Rectal smooth muscle tissue (tissue), 1 donor: ENCODE data around the gene NFAT5.
"Not testable (repeated sequence)": the region's sequence is repeated elsewhere in the genome, so short reads cannot be mapped to it uniquely, and the experiment has no call there.

Experiments
- H3K27ac ChIP-seq: one replicate; pipeline ENCODE4 v1.7.0; 2013; ENCODE audit warnings: low read depth, low read length, inconsistent platforms
- H3K27me3 ChIP-seq: one replicate; pipeline ENCODE4 v1.7.0; 2013; ENCODE audit warnings: low read length; ENCODE audit not compliant: control insufficient read depth, insufficient read depth
- H3K36me3 ChIP-seq: one replicate; pipeline ENCODE4 v1.7.0; 2013; ENCODE audit warnings: low read length; ENCODE audit not compliant: control insufficient read depth, insufficient read depth
- H3K4me1 ChIP-seq: one replicate; pipeline ENCODE4 v1.7.0; 2013; ENCODE audit warnings: low read length; ENCODE audit not compliant: control insufficient read depth, insufficient read depth
- H3K4me3 ChIP-seq: one replicate; pipeline ENCODE4 v1.7.0; 2013; ENCODE audit warnings: low read length
- H3K9ac ChIP-seq: one replicate; pipeline ENCODE4 v1.7.0; 2013; ENCODE audit warnings: low read length

Gene NFAT5

DNA sequence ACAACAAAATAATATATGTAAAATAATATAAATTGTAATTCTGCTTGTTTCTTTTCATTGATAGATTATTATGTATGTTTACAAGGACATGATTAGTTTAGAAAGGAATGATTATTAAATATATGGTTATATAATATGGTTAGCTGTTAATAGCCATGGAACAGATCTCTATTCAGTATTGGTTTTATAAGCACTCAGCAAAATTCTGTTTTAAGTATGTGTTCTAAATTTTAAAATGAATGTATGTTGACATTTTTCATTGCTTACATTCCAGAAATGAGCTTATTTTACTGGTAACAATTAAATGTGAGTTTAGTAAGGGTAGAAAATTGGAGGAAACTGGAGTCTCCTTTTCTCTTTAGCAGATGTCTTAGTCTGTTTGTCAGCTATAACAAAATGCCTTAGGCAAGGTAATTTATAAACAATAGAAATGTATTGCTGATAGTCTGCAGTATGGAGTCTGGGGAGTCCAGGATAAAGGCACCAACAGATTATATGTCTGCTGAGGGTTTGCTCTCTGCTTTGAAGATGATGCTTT is 45.4 kb downstream of the NFAT5 start:
- Histone ChIP-seq H3K4me1 (peaks cover 9% of the 10 kb centered on the region), H3K9ac (no peak overlapping the region), H3K27me3 (no peaks in the 10 kb centered on the region), H3K27ac (no peak overlapping the region), H3K36me3 (no peaks in the 10 kb centered on the region), H3K4me3 (no peak overlapping the region)

DNA sequence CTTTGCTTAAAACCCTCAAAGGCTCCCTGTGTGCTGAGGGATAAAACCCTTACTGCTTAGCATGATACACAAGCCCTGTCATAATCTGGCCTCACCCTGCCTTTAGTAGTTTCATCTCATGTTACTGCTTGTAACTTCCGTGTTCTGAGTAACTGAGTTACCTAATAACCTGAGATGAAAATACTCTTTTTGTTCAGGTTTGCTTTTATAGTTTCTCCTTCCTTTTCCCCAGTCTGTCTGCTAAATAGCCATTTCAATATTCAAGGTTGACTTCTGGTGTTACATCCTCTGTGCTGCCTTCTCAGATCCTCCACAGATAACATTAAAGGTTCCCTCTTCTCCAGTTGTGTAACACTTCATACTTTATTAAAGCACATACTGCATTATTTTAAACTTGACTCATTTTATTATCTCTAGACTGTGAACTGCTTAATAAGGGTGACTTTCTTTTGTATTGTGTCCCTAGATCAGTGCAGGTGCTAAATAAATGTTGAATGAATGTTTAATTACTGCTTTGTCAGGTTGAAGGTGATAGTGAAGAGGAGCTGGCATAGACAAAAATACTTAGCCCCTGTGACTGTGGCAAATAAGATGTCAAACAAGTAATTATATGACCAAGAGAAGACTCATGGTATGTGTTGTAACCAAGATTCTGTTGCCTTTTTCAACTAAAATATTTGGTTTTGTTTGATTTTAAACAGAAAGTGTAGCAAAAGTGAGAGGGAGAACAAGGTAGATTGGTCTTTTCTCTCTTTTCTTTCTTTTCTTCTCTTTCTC is 47.8 kb downstream of the NFAT5 start:
- Histone ChIP-seq H3K4me1 (peaks cover 13% of the 10 kb centered on the region), H3K9ac (no peak overlapping the region)

DNA sequence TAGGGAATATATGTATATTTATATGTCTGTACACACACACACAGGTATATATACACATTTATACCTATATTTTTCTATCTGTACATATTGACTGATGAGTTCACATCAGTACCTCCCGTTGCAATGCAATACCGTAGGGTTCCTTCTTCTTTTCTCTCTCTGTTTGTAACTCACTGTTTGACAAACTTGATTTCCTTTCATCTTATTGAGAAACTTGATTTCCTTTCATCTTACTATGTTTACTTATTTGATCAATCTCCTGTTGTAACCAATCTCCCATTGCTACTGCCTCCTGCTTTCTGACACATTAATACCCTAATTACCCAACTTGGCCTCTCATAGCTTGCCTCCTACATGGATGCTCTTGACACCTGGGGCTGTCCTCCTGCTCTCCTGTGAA is 49.8 kb downstream of the NFAT5 start:
- Histone ChIP-seq H3K4me1 (peaks cover 15% of the 10 kb centered on the region), H3K27ac (no peak overlapping the region), H3K9ac (no peak overlapping the region)

More for the DNA sequence above, 47.8 kb downstream of the NFAT5 start:
- Histone ChIP-seq H3K4me3 (no peak overlapping the region), H3K36me3 (no peaks in the 10 kb centered on the region), H3K27me3 (no peaks in the 10 kb centered on the region), H3K27ac (no peak overlapping the region)

DNA sequence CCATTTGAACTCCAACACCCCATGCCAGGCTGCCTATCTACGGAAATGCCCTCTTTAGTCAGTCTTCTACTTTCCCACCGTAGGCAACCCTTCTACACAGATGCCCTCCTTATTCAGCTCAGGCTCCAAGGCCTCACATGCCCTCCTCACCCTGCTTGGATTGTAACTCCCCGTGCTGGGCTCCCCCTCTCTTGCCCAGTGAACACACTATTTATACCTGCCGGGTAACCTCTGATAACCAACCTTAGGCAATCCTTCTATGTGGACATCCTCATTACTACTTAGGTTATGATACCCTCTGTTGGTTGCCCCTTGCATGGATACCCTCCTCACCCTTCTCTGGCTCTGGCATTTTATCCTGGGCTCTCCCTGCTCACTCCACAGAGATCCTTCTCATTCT is 50.3 kb downstream of the NFAT5 start:
- Histone ChIP-seq H3K27me3 (no peaks in the 10 kb centered on the region), H3K4me3 (no peak overlapping the region), H3K27ac (no peak overlapping the region), H3K4me1 (peaks cover 11% of the 10 kb centered on the region), H3K36me3 (no peaks in the 10 kb centered on the region), H3K9ac (no peak overlapping the region)

More for the DNA sequence above, 49.8 kb downstream of the NFAT5 start:
- Histone ChIP-seq H3K4me3 (no peak overlapping the region), H3K36me3 (no peaks in the 10 kb centered on the region), H3K27me3 (no peaks in the 10 kb centered on the region)

DNA sequence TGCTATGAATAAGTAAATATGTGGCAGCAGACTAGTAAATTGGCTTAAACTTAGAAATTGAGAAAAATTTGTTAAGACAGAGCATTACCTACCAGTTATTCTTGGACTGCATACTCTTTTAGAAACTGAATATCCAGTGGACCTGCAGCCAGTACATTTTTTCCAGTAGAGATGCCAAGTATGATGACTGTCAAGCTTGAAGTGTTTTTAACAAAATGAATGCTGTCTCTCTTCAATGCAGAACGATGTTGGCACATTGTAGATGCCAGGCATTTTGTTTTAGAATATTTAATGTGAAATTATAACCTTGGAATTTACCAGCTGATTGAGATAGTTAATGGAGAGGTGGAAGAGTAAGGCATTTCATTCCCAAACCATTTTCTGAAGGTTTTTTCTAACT is 52.5 kb downstream of the NFAT5 start:
- Histone ChIP-seq H3K4me3 (no peak overlapping the region), H3K4me1 (peaks cover 8% of the 10 kb centered on the region), H3K36me3 (no peaks in the 10 kb centered on the region), H3K27ac (no peak overlapping the region), H3K27me3 (no peaks in the 10 kb centered on the region), H3K9ac (no peak overlapping the region)

DNA sequence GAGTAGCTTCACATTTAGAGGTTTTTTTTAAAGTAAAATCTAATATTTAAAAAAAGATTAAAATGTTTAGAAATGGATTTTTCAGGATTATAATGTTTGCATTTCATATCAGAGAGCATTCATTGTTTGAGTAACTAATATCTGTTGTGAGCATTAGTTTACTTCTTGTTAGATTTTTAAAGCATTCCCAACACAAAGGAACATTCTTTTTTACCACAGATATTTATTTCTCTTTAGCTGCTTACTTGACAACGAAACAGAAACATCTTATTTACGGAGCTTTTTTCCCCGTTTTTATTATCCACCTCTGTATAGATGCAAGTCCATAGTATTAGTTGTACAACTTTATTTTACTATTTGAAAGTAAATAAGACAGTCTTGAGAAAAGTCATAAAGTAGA is 53.0 kb downstream of the NFAT5 start:
- H3K27ac ChIP-seq, result no peak overlapping the region
- no peak overlapping the region for H3K4me3 ChIP-seq
- H3K36me3 ChIP-seq, result no peaks in the 10 kb centered on the region
- no peaks in the 10 kb centered on the region for H3K27me3 ChIP-seq
- peaks cover 8% of the 10 kb centered on the region for H3K4me1 ChIP-seq
- no peak overlapping the region for H3K9ac ChIP-seq

DNA sequence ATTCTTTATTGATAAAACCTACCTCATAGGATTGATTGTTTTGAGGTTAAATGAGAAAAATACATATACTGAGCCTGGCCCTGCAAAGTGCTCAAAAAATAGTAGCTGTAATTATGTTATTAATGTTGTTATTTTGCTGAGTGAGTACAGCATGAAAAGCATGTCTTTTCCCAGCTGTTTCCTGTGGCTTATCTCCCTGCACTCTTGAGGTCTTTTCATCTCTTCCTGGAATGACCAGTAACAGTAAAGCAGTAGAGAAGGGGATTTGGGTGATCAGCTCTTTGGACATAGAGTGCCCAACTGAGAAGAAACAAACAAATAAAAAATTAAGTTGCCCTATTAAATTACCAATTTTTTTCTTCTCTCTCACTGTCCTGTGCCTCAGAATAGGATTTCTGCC is 53.7 kb downstream of the NFAT5 start:
- no peak overlapping the region for H3K27ac ChIP-seq

DNA sequence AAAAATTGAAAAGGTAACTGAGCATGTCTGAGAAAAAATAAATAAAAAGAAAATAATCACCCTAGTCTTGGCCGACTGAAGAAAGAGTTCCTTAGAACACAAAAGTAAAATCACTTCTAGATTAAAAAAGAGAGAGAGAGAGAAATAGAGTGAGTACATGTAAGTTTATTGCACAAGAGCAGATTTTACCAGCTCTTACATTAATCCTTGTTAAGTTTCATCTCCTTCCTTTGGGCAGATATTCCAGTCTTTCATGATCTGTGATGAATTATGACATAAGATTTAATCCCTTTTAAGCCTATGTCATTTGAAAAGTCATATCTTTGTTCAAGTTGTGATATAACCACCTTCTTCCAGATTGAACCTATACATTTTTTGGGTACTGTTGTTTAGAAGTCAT is 54.8 kb downstream of the NFAT5 start:
- Histone ChIP-seq H3K36me3 (no peaks in the 10 kb centered on the region), H3K4me3 (no peak overlapping the region), H3K4me1 (peaks cover 8% of the 10 kb centered on the region), H3K27ac (no peak overlapping the region), H3K9ac (no peak overlapping the region), H3K27me3 (no peaks in the 10 kb centered on the region)

More for the DNA sequence above, 53.7 kb downstream of the NFAT5 start:
- Histone ChIP-seq H3K4me1 (peaks cover 8% of the 10 kb centered on the region), H3K27me3 (no peaks in the 10 kb centered on the region), H3K9ac (no peak overlapping the region), H3K4me3 (no peak overlapping the region), H3K36me3 (no peaks in the 10 kb centered on the region)

DNA sequence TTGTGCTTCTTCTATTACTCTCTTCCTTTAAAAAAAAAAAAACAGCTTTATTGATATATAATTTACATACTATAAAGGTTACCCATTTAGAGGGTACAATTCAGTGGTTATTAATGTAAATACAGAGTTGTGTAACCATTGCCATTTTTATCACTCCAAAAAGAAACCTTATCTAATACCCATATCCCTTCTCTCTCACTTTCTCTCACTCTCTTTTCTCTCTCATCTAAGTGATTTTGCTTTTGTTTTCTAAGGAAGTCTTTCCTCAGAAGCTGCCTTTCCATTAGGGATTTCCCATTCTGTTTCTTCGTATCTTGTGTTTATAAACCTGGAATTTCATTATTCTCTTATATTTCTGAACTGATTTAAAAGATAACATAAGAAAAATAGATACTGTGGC is 55.5 kb downstream of the NFAT5 start:
- Histone ChIP-seq H3K27ac (no peak overlapping the region), H3K9ac (no peak overlapping the region), H3K4me1 (peaks cover 8% of the 10 kb centered on the region), H3K4me3 (no peak overlapping the region), H3K36me3 (no peaks in the 10 kb centered on the region), H3K27me3 (no peaks in the 10 kb centered on the region)

DNA sequence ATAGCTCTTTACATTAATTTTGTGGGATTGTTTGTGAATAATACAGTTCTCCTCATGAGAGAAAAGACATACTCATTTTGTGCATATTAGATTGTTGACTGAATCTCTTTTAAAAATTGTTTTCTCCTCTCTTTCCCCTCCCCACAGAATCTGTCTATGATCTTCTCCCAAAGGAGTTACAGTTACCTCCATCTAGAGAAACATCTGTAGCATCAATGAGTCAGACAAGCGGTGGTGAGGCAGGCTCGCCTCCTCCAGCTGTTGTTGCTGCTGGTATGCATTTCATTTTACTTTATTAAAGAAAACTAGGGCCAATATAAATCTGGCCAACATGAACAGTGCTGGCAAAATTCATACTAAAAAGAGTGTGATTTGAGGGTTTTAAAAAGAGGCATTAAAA is 60.5 kb downstream of the NFAT5 start:
- Histone ChIP-seq H3K4me3 (no peak overlapping the region), H3K27me3 (no peaks in the 10 kb centered on the region), H3K9ac (no peak overlapping the region), H3K27ac (no peak overlapping the region), H3K4me1 (no peaks in the 10 kb centered on the region), H3K36me3 (no peaks in the 10 kb centered on the region)

DNA sequence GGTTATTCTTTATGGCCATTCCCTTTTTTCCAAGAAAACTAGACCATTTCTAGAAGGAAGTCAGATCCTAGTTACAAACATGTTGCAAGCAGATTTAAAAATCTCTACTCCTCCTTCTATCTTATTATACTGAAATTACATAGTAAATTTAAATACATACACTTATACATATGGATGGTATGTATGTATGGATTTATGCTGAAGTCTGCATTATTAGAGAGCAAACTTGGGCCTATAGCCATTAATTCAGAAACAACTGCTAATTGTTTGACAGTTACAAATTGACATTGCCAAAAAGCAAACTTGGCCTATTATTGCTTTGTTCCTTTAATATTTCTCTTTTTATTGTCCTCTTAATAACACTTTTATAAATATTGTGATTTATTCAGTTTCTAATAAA is 67.1 kb downstream of the NFAT5 start:
- no peak overlapping the region for H3K27ac ChIP-seq
- H3K4me1 ChIP-seq, result no peaks in the 10 kb centered on the region
- H3K4me3 ChIP-seq, result no peak overlapping the region
- H3K27me3 ChIP-seq, result no peaks in the 10 kb centered on the region
- no peaks in the 10 kb centered on the region for H3K36me3 ChIP-seq
- no peak overlapping the region for H3K9ac ChIP-seq

DNA sequence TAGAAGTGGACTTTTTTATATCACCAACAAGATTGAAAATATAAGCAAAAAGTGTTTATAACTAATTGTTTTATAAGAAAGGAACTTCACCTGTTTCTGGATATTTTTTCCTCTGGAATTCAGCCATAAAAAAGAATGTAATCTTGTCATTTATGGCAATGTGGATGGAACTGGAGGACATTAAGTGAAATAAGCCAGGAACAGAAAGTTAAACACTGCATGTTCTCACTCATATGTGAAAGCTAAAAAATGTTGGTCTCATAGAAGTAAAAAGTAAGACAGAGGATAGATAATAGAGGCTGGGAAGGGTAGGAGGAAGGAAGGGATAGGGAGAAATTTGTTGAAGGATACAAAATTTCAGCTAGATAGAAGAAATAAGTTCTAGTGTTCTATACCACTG is 67.6 kb downstream of the NFAT5 start:
- Histone ChIP-seq H3K4me3 (no peak overlapping the region), H3K4me1 (no peaks in the 10 kb centered on the region), H3K36me3 (no peaks in the 10 kb centered on the region), H3K27ac (no peak overlapping the region), H3K9ac (no peak overlapping the region), H3K27me3 (no peaks in the 10 kb centered on the region)

DNA sequence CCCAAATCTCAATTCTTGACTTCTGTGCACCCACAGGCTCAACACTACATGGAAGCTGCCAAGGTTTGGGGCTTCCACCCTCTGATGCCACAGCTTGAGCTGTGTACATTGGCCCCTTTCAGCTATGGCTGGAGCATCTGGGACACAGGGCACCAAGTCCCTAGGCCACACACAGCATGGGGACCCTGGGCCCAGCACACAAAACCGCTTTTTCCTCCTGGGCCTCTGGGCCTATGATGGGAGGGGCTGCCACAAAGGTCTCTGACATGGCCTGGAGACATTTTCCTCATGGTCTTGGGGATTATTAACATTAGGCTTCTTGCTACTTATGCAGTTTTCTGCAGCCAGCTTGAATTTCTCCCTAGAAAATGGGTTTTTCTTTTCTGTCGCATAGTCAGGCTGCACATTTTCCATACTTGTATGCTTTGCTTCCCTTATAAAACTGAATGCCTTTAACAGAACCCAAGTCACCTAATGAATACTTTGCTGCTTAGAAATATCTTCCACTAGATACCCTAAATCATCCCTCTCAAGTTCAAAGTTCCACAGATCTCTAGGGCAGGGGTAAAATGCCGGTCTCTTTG is 70.9 kb downstream of the NFAT5 start:
- not testable (repeated sequence) for H3K27me3 ChIP-seq, H3K27ac ChIP-seq, H3K9ac ChIP-seq, H3K4me3 ChIP-seq, H3K4me1 ChIP-seq, H3K36me3 ChIP-seq
